Ishikawa (cell line): ENCODE measurements around the gene ARHGAP9.

ENCODE experiments used
- CEBPB ChIP-seq: IDR thresholded peaks from 2 replicates; pipeline ENCODE4 v1.6.1; 2012
- CREB1 ChIP-seq: IDR thresholded peaks from 2 replicates; pipeline ENCODE4 v1.6.1; 2012; ENCODE audit warnings: low read depth
- EGR1 ChIP-seq: IDR thresholded peaks from 2 replicates; pipeline ENCODE4 v1.6.1; 2012
- EP300 ChIP-seq: IDR thresholded peaks from 2 replicates; pipeline ENCODE4 v1.6.1; 2012; ENCODE audit warnings: borderline replicate concordance
- FOXM1 ChIP-seq: IDR thresholded peaks from 2 replicates; pipeline ENCODE4 v1.6.1; 2012; ENCODE audit warnings: low read depth, borderline replicate concordance
- RAD21 ChIP-seq: IDR thresholded peaks from 2 replicates; pipeline ENCODE4 v1.6.1; 2012; ENCODE audit warnings: low read depth
- TEAD4 ChIP-seq: IDR thresholded peaks from 2 replicates; pipeline ENCODE4 v1.6.1; 2012
- YY1 ChIP-seq: IDR thresholded peaks from 2 replicates; pipeline ENCODE4 v1.6.1; 2012; ENCODE audit warnings: low read depth
- ZBTB7A ChIP-seq: IDR thresholded peaks from 2 replicates; pipeline ENCODE4 v1.6.1; 2012; ENCODE audit warnings: low read depth
- TF ChIP-seq, protein P1 (sequence below): IDR thresholded peaks from 2 replicates; pipeline ENCODE4 v1.6.1; 2012

DNA sequence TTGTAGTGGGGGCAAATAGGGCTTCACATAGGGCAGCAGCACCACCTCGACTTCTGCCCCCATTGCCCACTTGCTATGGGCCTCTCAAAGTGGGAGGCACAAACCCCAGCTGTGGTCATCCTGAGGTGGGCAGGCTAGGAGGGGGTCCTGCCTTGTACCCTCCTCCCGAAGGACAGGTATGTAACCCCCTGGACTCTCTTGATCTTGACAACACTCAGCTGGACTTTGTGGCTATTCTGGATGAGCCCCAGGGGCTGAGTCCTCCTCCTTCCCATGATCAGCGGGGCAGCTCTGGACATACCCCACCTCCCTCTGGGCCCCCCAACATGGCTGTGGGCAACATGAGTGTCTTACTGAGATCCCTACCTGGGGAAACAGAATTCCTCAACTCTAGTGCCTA lies 8.0 kb downstream of the ARHGAP9 start:
- TF ChIP-seq RAD21 = no peak
- TF ChIP-seq EP300 = no peak
- TF ChIP-seq, protein P1, sequence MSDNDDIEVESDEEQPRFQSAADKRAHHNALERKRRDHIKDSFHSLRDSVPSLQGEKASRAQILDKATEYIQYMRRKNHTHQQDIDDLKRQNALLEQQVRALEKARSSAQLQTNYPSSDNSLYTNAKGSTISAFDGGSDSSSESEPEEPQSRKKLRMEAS = no peak
- TF ChIP-seq CEBPB = no peak
- TF ChIP-seq FOXM1 = no peak
- TF ChIP-seq YY1 = no peak
- no peak for TF ChIP-seq TEAD4
- TF ChIP-seq EGR1 = no peak
- TF ChIP-seq ZBTB7A = no peak
- TF ChIP-seq CREB1 = no peak
